Gastrocnemius medialis (tissue), 4 donors: ENCODE results near the gene SMAD3.

Experiments used
- POLR2A ChIP-seq, 2 donors: fragments of 450-650 bp; IDR thresholded peaks; one replicate each; pipeline ENCODE4 v1.6.1; 2017; ENCODE audit warnings: antibody characterized with exemption in 2 of 2, mild to moderate bottlenecking in 2 of 2, moderate library complexity in 2 of 2
- TF ChIP-seq, protein P1 (sequence below), 5 experiments: fragments of 450-650 bp in 3 of 5; fragments of 200-600 bp in 2 of 5; sonication (generic) in 2 of 5; IDR thresholded peaks in 4 of 5; conservative IDR thresholded peaks in 1 of 5; 1 replicate in 4 of 5; 2 replicates in 1 of 5; pipeline ENCODE4 v1.5.1; 2016 to 2019; ENCODE audit warnings: antibody characterized with exemption in 5 of 5, mild to moderate bottlenecking in 3 of 5, moderate library complexity in 3 of 5

DNA sequence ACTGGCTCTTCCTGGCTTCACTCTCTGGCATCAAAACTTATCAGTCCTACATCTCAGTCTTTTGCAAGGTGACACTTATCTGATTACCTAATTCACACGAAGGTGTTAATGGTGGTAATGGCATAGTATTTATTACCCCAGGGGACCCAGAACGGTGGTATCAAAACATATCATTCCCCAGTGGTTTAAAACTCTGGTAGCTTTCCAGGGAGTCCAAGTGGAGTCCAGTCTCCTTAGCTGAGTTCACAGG lies 41.3 kb downstream of the SMAD3 start:
- TF ChIP-seq, protein P1, sequence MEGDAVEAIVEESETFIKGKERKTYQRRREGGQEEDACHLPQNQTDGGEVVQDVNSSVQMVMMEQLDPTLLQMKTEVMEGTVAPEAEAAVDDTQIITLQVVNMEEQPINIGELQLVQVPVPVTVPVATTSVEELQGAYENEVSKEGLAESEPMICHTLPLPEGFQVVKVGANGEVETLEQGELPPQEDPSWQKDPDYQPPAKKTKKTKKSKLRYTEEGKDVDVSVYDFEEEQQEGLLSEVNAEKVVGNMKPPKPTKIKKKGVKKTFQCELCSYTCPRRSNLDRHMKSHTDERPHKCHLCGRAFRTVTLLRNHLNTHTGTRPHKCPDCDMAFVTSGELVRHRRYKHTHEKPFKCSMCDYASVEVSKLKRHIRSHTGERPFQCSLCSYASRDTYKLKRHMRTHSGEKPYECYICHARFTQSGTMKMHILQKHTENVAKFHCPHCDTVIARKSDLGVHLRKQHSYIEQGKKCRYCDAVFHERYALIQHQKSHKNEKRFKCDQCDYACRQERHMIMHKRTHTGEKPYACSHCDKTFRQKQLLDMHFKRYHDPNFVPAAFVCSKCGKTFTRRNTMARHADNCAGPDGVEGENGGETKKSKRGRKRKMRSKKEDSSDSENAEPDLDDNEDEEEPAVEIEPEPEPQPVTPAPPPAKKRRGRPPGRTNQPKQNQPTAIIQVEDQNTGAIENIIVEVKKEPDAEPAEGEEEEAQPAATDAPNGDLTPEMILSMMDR (IDR thresholded peaks at IDR 0.05 in 4 of 5, conservative IDR thresholded peaks at IDR 0.05 in 1 of 5): no peak
- TF ChIP-seq POLR2A (IDR thresholded peaks at IDR 0.05): no peak
